ENCODE results near the gene PAPPA. TPM values are rescaled to one million over a fixed set of nuclear protein-coding genes. Genes with fewer than 3 reads are reported as not detected.

Gene PAPPA
- total and polyA plus RNA-seq, 9 of the 15 experiments (the other 6 are each of a cell fraction or from before 2014, with no cell fraction given), result 0.06 to 0.18 (median 0.11) TPM

DNA sequence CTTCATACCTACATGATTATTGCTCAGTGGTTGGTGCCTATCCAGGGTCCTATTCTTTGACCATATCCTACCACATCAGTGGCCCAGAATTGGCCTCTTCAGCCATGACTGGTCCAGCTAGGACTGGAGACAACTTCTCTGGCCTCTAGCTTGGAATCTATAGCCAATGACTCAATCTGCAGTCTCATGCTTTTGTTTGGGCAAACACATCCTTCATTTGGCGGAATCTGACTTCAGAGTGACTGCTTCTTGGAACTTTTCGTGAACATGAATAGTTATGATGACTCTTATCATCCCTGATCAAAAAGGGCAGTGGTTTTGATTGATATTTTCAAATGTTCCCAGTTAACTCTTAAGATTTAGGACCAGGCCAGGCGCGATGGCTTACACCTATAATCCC is 134.1 kb downstream of the PAPPA start:
- Histone ChIP-seq H3K9me3 (replicated peaks; ENCODE audit: control insufficient read depth, insufficient read depth, low read depth, low read length) (no peaks in the 10 kb centered on the region), H3K36me3 (ENCODE audit: control insufficient read depth, insufficient read depth, low read length) (no peaks in the 10 kb centered on the region), H3K4me3 (no peak overlapping the region), H3K27ac (ENCODE audit: extremely low read depth, low read depth, low read length) (no peak overlapping the region), H3K9me1 (ENCODE audit: control insufficient read depth, insufficient read depth, low read length) (no peaks in the 10 kb centered on the region), H3K27me3 (ENCODE audit: control insufficient read depth in 2 of 2, insufficient read depth in 2 of 2, low read length in 2 of 2) (no peaks in the 10 kb centered on the region), H3K9ac (ENCODE audit: insufficient read depth in 1 of 2, low read depth in 2 of 2, low read length in 2 of 2) (no peak overlapping the region), H3K4me2 (ENCODE audit: insufficient read depth, low read length) (no peak overlapping the region), H2AFZ (ENCODE audit: low read depth, low read length) (no peak overlapping the region), H3K4me1 (replicated peaks in 1 of 2; ENCODE audit: control insufficient read depth in 2 of 2, insufficient read depth in 2 of 2, low read length in 2 of 2) (no peaks in the 10 kb centered on the region), H4K20me1 (replicated peaks; ENCODE audit: control insufficient read depth, insufficient read depth, low read length) (no peaks in the 10 kb centered on the region), H3K79me2 (ENCODE audit: control insufficient read depth, insufficient read depth, low read length) (no peaks in the 10 kb centered on the region)
- ChIA-PET CTCF (ENCODE audit: low intra/inter-chr PET ratio) (no interaction called here), POLR2A (no interaction called here)
- no TSS peak for BruUV-seq (replicated peaks)
- in situ Hi-C loops (cut with MboI) (no loop called here), intact Hi-C loops (cut with micrococcal nuclease) (no loop called here)
- TF ChIP-seq KDM2B (CRISPR knock-in tag; IDR thresholded peaks at IDR 0.05), result no peak
- no peak for TF ChIP-seq NR2F6 (CRISPR knock-in tag; IDR thresholded peaks at IDR 0.05)
- TF ChIP-seq NFE2 (IDR thresholded peaks at IDR 0.05; ENCODE audit: low read depth), result no peak
- no peak for TF ChIP-seq ZNF354B (CRISPR knock-in tag; IDR thresholded peaks at IDR 0.05)
- TF ChIP-seq BRD9 (IDR thresholded peaks at IDR 0.05; ENCODE audit: low read depth, partially characterized antibody), result no peak
- TF ChIP-seq FOSL1 (tag; conservative IDR thresholded peaks at IDR 0.05), result no peak
- no peak for TF ChIP-seq SMARCA5 (IDR thresholded peaks at IDR 0.05)
- TF ChIP-seq MCM2 (IDR thresholded peaks at IDR 0.05; ENCODE audit: low read depth), result no peak
- TF ChIP-seq ZNF143 (CRISPR knock-in tag; IDR thresholded peaks at IDR 0.05), result no peak
- TF ChIP-seq REST (IDR thresholded peaks at IDR 0.05; ENCODE audit: borderline replicate concordance), result no peak
- no peak for TF ChIP-seq REST (CRISPR knock-in tag; IDR thresholded peaks at IDR 0.05; ENCODE audit: low read depth)
- no peak for TF ChIP-seq ZNF644 (tag; IDR thresholded peaks at IDR 0.05; ENCODE audit: low read depth)
- no peak for TF ChIP-seq SRSF7 (optimal IDR thresholded peaks at IDR 0.05; ENCODE audit: low read depth, low read length)
- TF ChIP-seq, protein P1, sequence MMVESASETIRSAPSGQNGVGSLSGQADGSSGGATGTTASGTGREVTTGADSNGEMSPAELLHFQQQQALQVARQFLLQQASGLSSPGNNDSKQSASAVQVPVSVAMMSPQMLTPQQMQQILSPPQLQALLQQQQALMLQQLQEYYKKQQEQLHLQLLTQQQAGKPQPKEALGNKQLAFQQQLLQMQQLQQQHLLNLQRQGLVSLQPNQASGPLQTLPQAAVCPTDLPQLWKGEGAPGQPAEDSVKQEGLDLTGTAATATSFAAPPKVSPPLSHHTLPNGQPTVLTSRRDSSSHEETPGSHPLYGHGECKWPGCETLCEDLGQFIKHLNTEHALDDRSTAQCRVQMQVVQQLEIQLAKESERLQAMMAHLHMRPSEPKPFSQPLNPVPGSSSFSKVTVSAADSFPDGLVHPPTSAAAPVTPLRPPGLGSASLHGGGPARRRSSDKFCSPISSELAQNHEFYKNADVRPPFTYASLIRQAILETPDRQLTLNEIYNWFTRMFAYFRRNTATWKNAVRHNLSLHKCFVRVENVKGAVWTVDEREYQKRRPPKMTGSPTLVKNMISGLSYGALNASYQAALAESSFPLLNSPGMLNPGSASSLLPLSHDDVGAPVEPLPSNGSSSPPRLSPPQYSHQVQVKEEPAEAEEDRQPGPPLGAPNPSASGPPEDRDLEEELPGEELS (CRISPR knock-in tag; IDR thresholded peaks at IDR 0.05; ENCODE audit: borderline replicate concordance), result no peak
- FAIRE-seq (no peak), DNase-seq (ENCODE audit: extremely low read depth in 1 of 4, low spot score in 3 of 4) (no peak), ATAC-seq (no peak)
- 49% methylated on average over 4 of the region's 4 CpGs for WGBS (ENCODE audit: insufficient coverage, low coverage, missing lambda C conversion rate)
